SU-DHL-6 (cell line): Measurements from ENCODE around the gene CLDN11.

Experiments used
- CTCF ChIP-seq: fragments of 200-600 bp; sonication (generic); IDR thresholded peaks from one replicate; pipeline ENCODE4 v1.5.1; 2017; ENCODE audit warnings: antibody characterized with exemption, mild to moderate bottlenecking, low read length, moderate library complexity; ENCODE audit not compliant: insufficient read depth, poor library complexity, severe bottlenecking
- EZH2phosphoT487 ChIP-seq: fragments of 200-600 bp; sonication (generic), shearing (Covaris generic); conservative IDR thresholded peaks from 2 replicates; pipeline ENCODE4 v1.6.1; 2018; ENCODE audit warnings: mild to moderate bottlenecking, antibody characterized with exemption, low read length, moderate library complexity, mixed read lengths

DNA sequence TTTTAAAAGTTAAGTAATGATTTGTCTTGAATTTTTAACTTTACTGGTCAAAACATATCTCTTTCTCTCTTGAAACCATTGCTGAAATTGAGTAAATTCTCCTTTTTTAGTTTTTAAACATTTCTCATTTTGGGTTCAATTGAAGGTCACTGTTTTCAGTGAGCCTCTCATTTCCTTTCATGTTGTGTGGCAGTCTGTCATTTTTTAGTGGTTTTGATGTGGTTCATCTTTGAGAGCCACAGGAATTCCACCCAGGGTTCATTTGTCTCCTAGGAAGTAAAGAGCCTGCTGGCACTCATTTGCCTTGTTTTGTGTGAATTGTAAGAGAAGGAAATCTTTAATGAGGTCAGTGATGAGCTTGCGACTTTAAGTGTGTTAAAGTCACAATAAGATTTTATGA is 10.4 kb downstream of the CLDN11 start:
- no peak for TF ChIP-seq CTCF
- TF ChIP-seq EZH2phosphoT487, result no peak
